Measurements from ENCODE around the gene KRTCAP3. TPM values are rescaled to one million over a fixed set of nuclear protein-coding genes. Genes with fewer than 3 reads are reported as not detected.

Gene KRTCAP3
- total RNA-seq, 2 donors from 2014 or later: 0.68 TPM; not detected in 1

- no peaks in the 10 kb centered on the region for H3K9me3 ChIP-seq
- no peak for TF ChIP-seq CTCF (IDR thresholded peaks at IDR 0.05)
- H3K4me1 ChIP-seq (ENCODE audit: control insufficient read depth in 1 of 2, low read depth in 2 of 2): peaks cover 0 to 13% of the 10 kb centered on the region in 2 donors
- no peak overlapping the region for H3K4me3 ChIP-seq
- no peaks in the 10 kb centered on the region for H3K27me3 ChIP-seq (replicated peaks; ENCODE audit: insufficient read depth)
- ATAC-seq (ENCODE audit: insufficient number of reproducible peaks, low FRiP score, low read depth): no peak
- DNase-seq (ENCODE audit: low spot score): no peak
- H3K27ac ChIP-seq: peak overlapping the region; percentile 3 to 65
- H3K36me3 ChIP-seq: peaks cover 41% of the 10 kb centered on the region
Measured at GRCh38 chr2:27442920-27443282, 720 bp downstream of the KRTCAP3 start.

- TF ChIP-seq CTCF (IDR thresholded peaks at IDR 0.05): no peak
- Histone ChIP-seq H3K4me1 (ENCODE audit: control insufficient read depth in 1 of 2, low read depth in 2 of 2) (peaks cover 0 to 13% of the 10 kb centered on the region in 2 donors), H3K27me3 (replicated peaks; ENCODE audit: insufficient read depth) (no peaks in the 10 kb centered on the region), H3K36me3 (peaks cover 32% of the 10 kb centered on the region), H3K9me3 (no peaks in the 10 kb centered on the region), H3K27ac (no peak overlapping the region), H3K4me3 (no peak overlapping the region)
- ATAC-seq (ENCODE audit: insufficient number of reproducible peaks, low FRiP score, low read depth) (no peak), DNase-seq (ENCODE audit: low spot score) (no peak)
Measured at GRCh38 chr2:27445155-27445554, 3.0 kb downstream of the KRTCAP3 start.

- Histone ChIP-seq H3K27me3 (replicated peaks; ENCODE audit: insufficient read depth) (no peaks in the 10 kb centered on the region), H3K27ac (no peak overlapping the region), H3K9me3 (no peaks in the 10 kb centered on the region), H3K36me3 (peaks cover 28% of the 10 kb centered on the region), H3K4me3 (no peak overlapping the region), H3K4me1 (ENCODE audit: control insufficient read depth in 1 of 2, low read depth in 2 of 2) (peaks cover 0 to 13% of the 10 kb centered on the region in 2 donors)
- no peak for TF ChIP-seq CTCF (IDR thresholded peaks at IDR 0.05)
- ATAC-seq (ENCODE audit: insufficient number of reproducible peaks, low FRiP score, low read depth) (no peak), DNase-seq (ENCODE audit: low spot score) (no peak)
Measured at GRCh38 chr2:27445615-27446014, 3.4 kb downstream of the KRTCAP3 start.

GRCh38 chr2:27446057-27446456 is 3.9 kb downstream of the KRTCAP3 start:
- Histone ChIP-seq H3K36me3 (peaks cover 24% of the 10 kb centered on the region), H3K27me3 (replicated peaks; ENCODE audit: insufficient read depth) (no peaks in the 10 kb centered on the region), H3K9me3 (no peaks in the 10 kb centered on the region), H3K27ac (no peak overlapping the region), H3K4me3 (no peak overlapping the region), H3K4me1 (ENCODE audit: control insufficient read depth in 1 of 2, low read depth in 2 of 2) (peaks cover 0 to 13% of the 10 kb centered on the region in 2 donors)
- DNase-seq (ENCODE audit: low spot score): no peak
- no peak for ATAC-seq (ENCODE audit: insufficient number of reproducible peaks, low FRiP score, low read depth)
- TF ChIP-seq CTCF (IDR thresholded peaks at IDR 0.05): no peak

- DNase-seq (ENCODE audit: low spot score) (no peak), ATAC-seq (ENCODE audit: insufficient number of reproducible peaks, low FRiP score, low read depth) (no peak)
- TF ChIP-seq CTCF (IDR thresholded peaks at IDR 0.05): no peak
- no peaks in the 10 kb centered on the region for H3K4me1 ChIP-seq (ENCODE audit: control insufficient read depth in 1 of 2, low read depth in 2 of 2)
- no peak overlapping the region for H3K27ac ChIP-seq
- no peaks in the 10 kb centered on the region for H3K27me3 ChIP-seq (replicated peaks; ENCODE audit: insufficient read depth)
- no peak overlapping the region for H3K4me3 ChIP-seq
- H3K36me3 ChIP-seq: peaks cover 21% of the 10 kb centered on the region
- H3K9me3 ChIP-seq: no peaks in the 10 kb centered on the region
Measured at GRCh38 chr2:27448381-27448780, 6.2 kb downstream of the KRTCAP3 start.
